IMR-90 (cell line): ENCODE results near the gene FNDC3B.

Experiments used
- CEBPB ChIP-seq: IDR thresholded peaks from 2 replicates; pipeline ENCODE4 v1.6.1; 2012; ENCODE audit warnings: low read depth, low read length, improper control_type of control experiment
- CHD1 ChIP-seq: IDR thresholded peaks from 2 replicates; pipeline ENCODE4 v1.6.1; 2012; ENCODE audit warnings: low read depth, low read length, improper control_type of control experiment
- CTCF ChIP-seq: conservative IDR thresholded peaks from 2 replicates; pipeline ENCODE4 v1.5.1; 2012; ENCODE audit warnings: mild to moderate bottlenecking, low read depth, low read length, improper control_type of control experiment
- ELK1 ChIP-seq: fragments of 150-350 bp; IDR thresholded peaks from 2 replicates; pipeline ENCODE4 v1.6.1; 2016; ENCODE audit warnings: low read depth, mild to moderate bottlenecking, low read length, moderate library complexity, borderline replicate concordance
- MAFK ChIP-seq: IDR thresholded peaks from 2 replicates; pipeline ENCODE4 v1.6.1; 2012; ENCODE audit warnings: low read depth, low read length, improper control_type of control experiment
- MXI1 ChIP-seq: IDR thresholded peaks from 2 replicates; pipeline ENCODE4 v1.6.1; 2012; ENCODE audit warnings: low read depth, mild to moderate bottlenecking, low read length, moderate library complexity, borderline replicate concordance
- POLR2A ChIP-seq: IDR thresholded peaks from 2 replicates; pipeline ENCODE4 v1.6.1; 2012; ENCODE audit warnings: mild to moderate bottlenecking, low read depth, low read length
- RCOR1 ChIP-seq: IDR thresholded peaks from 2 replicates; pipeline ENCODE4 v1.6.1; 2012; ENCODE audit warnings: mild to moderate bottlenecking, low read length, improper control_type of control experiment; ENCODE audit not compliant: insufficient replicate concordance
- RFX5 ChIP-seq: IDR thresholded peaks from 2 replicates; pipeline ENCODE4 v1.8.0; 2012; ENCODE audit warnings: low read depth, mild to moderate bottlenecking, low read length, moderate library complexity

GRCh38 chr3:172402892-172403643 is 363.7 kb downstream of the FNDC3B start:
- TF ChIP-seq MAFK (no peak), RCOR1 (no peak), CTCF (no peak), POLR2A (no peak), RFX5 (no peak), MXI1 (no peak), CHD1 (no peak), CEBPB (no peak), ELK1 (no peak)
